SW480 (cell line): ENCODE measurements around the gene TIGD2.
A peak's percentile ranks its signal among the peaks of the same experiment; 100 is the strongest.
"Not testable (repeated sequence)": the region's sequence is repeated elsewhere in the genome, so short reads cannot be mapped to it uniquely, and the experiment has no call there.

Experiments used
- DNase-seq: peaks from one replicate; pipeline ENCODE4 v3.0.0-alpha.2; 2016; ENCODE audit warnings: low spot score

The TIGD2 gene

DNA sequence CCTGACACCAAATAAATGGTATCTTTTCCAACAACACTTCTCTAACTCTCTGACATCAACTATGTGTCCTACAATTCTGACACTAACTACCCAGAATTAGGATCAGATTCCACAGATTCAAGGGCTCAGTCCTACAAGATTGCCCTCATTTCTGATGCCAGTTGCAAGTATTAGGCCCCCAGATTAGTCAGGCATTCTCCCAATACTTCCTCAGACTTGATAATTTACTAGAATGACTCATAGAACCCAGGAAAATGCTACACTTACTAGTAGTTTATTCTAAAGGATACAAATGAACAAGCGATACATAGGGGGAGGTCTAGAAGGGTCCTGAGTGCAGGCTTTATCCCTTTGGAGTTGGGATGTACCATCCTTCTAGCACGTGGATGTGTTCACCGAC, 8.5 kb downstream of the TIGD2 start:
- no peak for DNase-seq

GRCh38 chr4:89121387-89122068, 10.2 kb downstream of the TIGD2 start:
- DNase-seq = no peak

GRCh38 chr4:89123451-89123851, 12.1 kb downstream of the TIGD2 start:
- no peak for DNase-seq

DNA sequence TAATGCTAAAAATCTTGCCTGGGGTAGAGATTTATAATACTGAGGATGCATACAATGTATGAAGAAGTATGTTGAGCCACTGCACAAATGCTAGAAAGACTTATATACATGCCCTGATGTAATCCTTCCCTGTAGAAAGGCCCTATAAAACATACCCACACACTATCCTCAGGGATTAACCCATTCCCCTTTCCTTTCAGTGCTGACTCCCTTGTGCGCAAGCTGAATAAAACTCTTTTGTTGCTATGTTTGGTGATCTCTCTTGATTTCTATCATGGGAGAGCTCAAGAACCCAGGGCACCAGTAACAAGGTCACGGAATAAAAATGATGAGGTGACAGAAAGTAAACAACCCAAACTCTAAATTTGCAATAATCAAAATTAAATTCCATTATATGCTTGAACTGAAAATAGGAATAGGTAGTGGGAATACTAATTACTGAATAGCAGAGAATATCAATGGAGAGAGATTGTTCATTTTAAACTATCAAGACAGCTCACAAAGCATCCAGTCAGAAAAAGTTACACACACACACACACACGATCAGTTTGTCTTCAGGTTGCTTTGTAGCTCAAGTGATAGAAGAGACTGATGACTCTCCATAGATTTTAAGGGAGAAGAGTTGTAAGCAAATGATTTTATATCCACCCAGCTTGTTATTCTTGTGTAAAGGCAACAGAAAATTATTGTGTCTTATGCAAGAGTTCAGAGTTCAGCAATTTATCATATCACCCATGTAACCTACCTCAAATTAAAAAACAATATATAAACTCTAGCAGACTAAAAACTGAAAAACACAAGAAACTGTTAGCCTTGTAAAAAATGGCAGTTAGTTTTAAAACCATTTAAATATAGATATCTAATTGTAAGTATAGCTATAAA, 14.8 kb downstream of the TIGD2 start:
- DNase-seq = no peak

DNA sequence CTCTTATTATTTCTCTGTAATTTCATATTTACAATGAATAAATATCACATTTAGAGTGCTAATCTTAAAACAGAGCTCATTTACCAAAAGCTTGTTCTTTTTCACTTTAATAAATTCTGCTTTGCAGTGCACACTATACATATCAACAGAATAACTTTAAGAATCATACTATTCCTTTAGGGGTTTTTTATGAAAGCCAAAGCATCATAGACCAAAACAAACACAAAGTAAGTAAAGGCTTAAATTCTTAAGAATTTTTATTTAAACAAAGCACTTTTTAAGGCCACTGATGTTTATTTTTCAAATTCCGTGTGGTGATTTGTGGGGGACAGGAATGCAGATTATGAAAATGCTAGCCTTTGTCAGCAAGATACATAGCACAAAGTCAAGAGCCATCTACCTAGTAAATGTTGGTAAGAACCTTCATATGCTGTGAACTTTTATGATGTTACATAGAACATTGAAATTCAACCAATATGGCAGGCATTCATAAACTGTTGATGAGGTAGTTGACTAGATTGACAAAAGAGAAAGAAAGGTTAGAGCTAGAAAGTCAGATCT, 17.8 kb downstream of the TIGD2 start:
- no peak for DNase-seq

GRCh38 chr4:89134775-89135319, 23.5 kb downstream of the TIGD2 start:
- no peak for DNase-seq

GRCh38 chr4:89136525-89136924, 25.2 kb downstream of the TIGD2 start:
- no peak for DNase-seq

- no peak for DNase-seq
Measured at GRCh38 chr4:89137231-89137630, 25.9 kb downstream of the TIGD2 start.

- DNase-seq = no peak
Measured at GRCh38 chr4:89137695-89138094, 26.4 kb downstream of the TIGD2 start.

GRCh38 chr4:89140168-89140759, 28.9 kb downstream of the TIGD2 start:
- no peak for DNase-seq

DNA sequence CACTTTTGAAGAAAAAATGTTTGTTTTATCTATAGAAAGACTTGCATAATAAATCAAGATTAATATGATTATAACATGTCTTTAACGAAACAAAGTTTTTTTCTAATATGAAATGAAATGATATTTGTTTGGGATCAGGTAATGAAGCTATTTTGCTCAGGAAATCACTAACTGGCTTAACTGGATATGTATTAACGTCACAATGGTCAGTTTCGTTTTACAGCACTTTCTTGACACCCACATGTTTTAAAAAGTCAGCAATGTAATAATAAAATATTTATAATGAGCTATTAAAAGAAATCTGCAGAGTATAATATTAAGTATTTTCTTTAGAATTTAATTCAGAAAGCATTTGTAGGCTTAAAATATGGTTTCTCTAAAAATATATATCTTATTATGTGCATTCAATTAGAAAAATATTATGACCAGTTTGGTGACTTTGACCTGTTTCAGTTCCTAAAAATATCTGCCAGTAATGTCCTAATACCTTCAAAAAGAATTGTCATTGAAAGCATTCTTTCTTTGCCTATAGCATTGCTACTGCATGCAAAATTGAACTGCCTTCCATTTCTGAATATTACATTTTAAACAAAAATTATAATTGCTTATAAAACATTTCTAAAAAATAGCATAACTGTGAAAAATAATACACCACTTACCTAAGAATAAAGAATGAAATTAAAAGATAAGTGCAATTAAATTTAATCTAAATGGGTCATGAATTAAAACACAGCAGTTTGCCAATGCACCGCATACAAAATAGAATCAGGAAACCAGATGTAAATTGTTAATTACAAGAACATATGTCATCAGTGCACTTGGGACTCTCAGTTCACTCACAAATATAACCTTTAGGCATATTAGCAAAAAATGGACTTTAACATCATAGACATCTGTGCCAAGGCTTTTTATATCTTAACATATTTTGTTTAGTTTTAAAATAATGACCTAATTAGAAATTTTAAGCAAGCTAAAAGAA, 31.6 kb downstream of the TIGD2 start:
- DNase-seq = no peak

GRCh38 chr4:89144652-89145051, 33.3 kb downstream of the TIGD2 start:
- DNase-seq = not testable (repeated sequence)

DNA sequence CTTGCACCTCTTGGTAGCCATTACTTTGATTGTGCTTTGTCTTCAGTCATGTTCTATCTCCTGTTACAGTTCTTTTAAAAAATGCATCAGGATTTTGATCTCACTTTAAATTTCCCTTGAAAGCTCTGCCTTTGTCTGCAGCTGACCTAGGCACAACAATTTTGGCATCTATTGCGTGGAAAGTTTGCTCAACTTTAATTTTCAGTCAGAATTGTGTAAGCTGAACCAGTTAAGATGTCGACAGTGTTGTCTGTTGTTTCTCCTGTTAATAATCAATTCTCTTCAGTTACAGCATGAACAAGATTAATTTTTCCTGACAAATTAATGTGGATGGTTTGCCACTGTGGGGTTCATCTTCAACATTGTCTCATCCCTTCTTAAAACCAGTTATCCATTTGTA, 34.9 kb downstream of the TIGD2 start:
- DNase-seq = no peak

DNA sequence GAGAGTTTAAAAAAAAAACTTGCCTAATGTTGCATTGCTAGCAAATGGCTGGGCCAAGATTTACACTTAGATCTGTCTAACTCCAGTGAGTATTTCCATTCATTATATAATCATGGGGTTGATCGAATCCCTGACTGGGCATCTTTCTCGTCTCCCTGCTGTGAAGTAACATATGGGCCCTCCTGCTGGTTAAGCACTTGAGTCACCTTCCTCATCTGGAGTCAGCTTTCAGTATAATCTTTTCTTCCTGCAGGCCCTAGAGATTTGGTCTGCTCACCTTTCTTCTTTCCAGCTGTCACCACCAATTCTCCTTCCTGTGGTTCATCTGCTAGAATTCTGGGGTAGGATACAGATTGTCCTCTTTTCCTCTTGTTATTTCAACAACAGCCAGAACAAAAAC, 41.6 kb downstream of the TIGD2 start:
- no peak for DNase-seq

DNA sequence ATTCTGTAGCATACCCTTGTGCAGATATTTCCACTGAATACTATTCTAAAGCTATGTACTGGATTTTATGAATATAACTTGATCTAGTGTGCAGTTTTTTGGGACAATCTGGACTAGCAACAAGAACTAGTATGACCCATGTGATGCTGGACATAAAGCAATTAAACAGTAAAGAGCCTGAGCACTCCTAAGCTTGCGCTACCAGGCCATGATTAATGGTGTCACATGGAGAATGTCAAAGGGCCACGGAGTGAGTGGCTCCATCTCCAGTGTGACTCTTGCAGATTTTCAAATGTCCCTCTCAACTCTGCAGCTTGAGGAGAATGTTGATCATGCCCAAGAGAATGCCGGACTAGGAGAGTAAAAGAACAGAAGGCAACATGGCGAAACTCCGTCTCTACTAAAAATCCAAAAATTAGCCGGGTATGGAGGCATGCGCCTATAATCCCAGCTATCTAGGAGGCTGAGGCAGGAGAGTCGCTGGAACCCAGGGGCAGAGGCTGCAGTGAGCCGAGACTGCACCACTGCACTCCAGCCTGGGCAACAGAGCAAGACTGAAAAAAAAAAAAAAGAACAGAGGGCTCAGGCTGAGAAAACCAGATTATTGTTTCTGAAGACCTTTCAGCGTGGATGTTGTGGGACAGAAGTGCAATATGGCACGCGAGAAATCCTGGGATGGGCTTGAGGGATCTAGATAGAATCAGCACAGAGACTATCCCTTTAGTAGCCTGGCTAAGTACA, 45.0 kb downstream of the TIGD2 start:
- DNase-seq = no peak

GRCh38 chr4:89157488-89158024, 46.2 kb downstream of the TIGD2 start:
- DNase-seq = no peak

GRCh38 chr4:89158884-89159503, 47.7 kb downstream of the TIGD2 start:
- DNase-seq = peak; percentile 54

DNA sequence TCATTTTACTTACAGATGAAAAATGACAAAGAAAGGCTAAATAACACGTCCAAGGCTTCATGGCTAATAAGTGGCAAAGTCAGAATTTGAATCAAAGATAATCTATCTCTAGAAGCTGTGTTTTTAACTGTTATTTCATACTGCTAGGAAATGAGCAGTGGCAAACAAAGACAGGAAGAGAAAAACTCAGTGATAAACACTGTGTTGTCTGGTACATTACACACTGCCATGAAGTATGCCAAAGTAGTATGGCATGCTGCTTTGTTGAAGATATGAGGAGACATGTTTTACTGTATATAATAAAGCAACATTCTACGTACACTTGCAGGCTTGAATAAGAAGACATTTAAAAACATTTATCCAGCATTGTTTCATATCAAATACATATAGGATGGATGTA, 49.5 kb downstream of the TIGD2 start:
- DNase-seq = no peak

- no peak for DNase-seq
Measured at GRCh38 chr4:89161841-89162240, 50.5 kb downstream of the TIGD2 start.

DNA sequence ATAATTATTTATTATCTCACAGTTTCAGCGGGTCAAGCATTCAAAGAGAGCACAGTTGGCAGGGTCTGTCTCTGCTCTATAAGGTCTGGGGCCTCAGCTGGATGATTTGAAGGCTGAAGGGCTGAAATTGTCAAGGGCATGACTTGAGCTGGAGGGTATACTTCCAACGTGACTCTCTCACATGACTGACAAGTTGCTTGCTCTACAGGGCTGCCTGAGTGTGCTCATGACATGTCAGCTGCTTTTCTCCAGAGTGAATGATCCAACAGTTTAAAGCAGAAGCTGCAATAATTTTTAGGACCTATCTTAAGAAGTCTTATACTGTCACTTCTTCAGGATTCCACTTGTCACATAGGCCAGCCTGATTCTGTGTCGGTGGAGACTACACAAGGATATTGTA, 51.2 kb downstream of the TIGD2 start:
- DNase-seq = no peak
